Naive thymus-derived CD4-positive, alpha-beta T cell (primary cell): ENCODE results near the gene OCIAD2. TPM values are rescaled to one million over a fixed set of nuclear protein-coding genes. Genes with fewer than 3 reads are reported as not detected.

ENCODE experiments used
- ATAC-seq: fragments of 150-1000 bp; cut with Tn5 transposase; 2 replicates; pipeline ENCODE4 v1.10.0; 2021; ENCODE audit warnings: mild to moderate bottlenecking, moderate library complexity
- CTCF ChIA-PET: fragments of 350-600 bp; sonication (Branson Sonifier 250); formaldehyde crosslinking; loops from one replicate; lab custom pipeline; 2021; ENCODE audit warnings: antibody characterized with exemption; lab: Charles Lee
- POLR2A ChIA-PET: fragments of 350-600 bp; sonication (Branson Sonifier 250); formaldehyde crosslinking; loops from one replicate; lab custom pipeline; 2021; ENCODE audit warnings: antibody characterized with exemption, inconsistent platforms; lab: Charles Lee
- DNase-seq, 9 donors: peaks; one replicate each; pipeline versions ENCODE4 v3.0.0 to v3.0.0-alpha.2; 2020 to 2022; ENCODE audit warnings: mixed read lengths in 1 of 9
- H3K27ac ChIP-seq: one replicate; pipeline ENCODE4 v1.7.0; 2013; ENCODE audit warnings: mild to moderate bottlenecking, low read depth, low read length, moderate library complexity
- H3K27me3 ChIP-seq, 2 donors: one replicate each; pipeline ENCODE4 v1.7.0; 2013; ENCODE audit warnings: low read length in 2 of 2, mild to moderate bottlenecking in 2 of 2, moderate library complexity in 2 of 2; ENCODE audit not compliant: control insufficient read depth in 2 of 2, insufficient read depth in 2 of 2
- H3K36me3 ChIP-seq, 3 experiments: 1 replicate in 2 of 3; 2 replicates in 1 of 3; pipeline ENCODE4 v1.7.0; 2013; ENCODE audit warnings: low read length in 3 of 3, mild to moderate bottlenecking in 3 of 3, moderate library complexity in 1 of 3; ENCODE audit not compliant: insufficient read depth in 3 of 3, control insufficient read depth in 2 of 3
- H3K4me1 ChIP-seq, 2 donors: one replicate each; pipeline ENCODE4 v1.7.0; 2013; ENCODE audit warnings: low read length in 2 of 2, mild to moderate bottlenecking in 2 of 2, moderate library complexity in 1 of 2; ENCODE audit not compliant: control insufficient read depth in 2 of 2, insufficient read depth in 2 of 2
- H3K4me3 ChIP-seq: 2 replicates; pipeline ENCODE4 v1.7.0; 2013; ENCODE audit warnings: mild to moderate bottlenecking, low read length
- H3K9me3 ChIP-seq, 3 experiments: 1 replicate in 2 of 3; 2 replicates in 1 of 3; pipeline ENCODE4 v1.7.0; 2013; ENCODE audit warnings: low read length in 3 of 3; ENCODE audit not compliant: control insufficient read depth in 2 of 3
- H3K27ac Mint-ChIP-seq, 9 donors: one replicate each; pipeline ENCODE4 v1.8.0; 2020 to 2022; ENCODE audit warnings: mixed read lengths in 9 of 9, mild to moderate bottlenecking in 8 of 9, moderate library complexity in 5 of 9, inconsistent platforms in 2 of 9
- H3K27me3 Mint-ChIP-seq, 5 donors: one replicate each; pipeline ENCODE4 v1.8.0; 2021 to 2022; ENCODE audit warnings: mixed read lengths in 5 of 5, mild to moderate bottlenecking in 1 of 5
- H3K36me3 Mint-ChIP-seq, 5 donors: one replicate each; pipeline ENCODE4 v1.8.0; 2020 to 2022; ENCODE audit warnings: mixed read lengths in 5 of 5, mild to moderate bottlenecking in 3 of 5, inconsistent platforms in 1 of 5
- H3K4me1 Mint-ChIP-seq, 7 donors: one replicate each; pipeline ENCODE4 v1.8.0; 2020 to 2022; ENCODE audit warnings: mixed read lengths in 7 of 7, mild to moderate bottlenecking in 3 of 7, inconsistent platforms in 1 of 7
- H3K4me3 Mint-ChIP-seq, 10 donors: one replicate each; pipeline ENCODE4 v1.8.0; 2020 to 2022; ENCODE audit warnings: mild to moderate bottlenecking in 10 of 10, mixed read lengths in 10 of 10, moderate library complexity in 6 of 10, inconsistent platforms in 2 of 10
- H3K9me3 Mint-ChIP-seq, 11 donors: one replicate each; pipeline ENCODE4 v1.8.0; 2020 to 2022; ENCODE audit warnings: mixed read lengths in 11 of 11, mild to moderate bottlenecking in 4 of 11, inconsistent platforms in 1 of 11, moderate library complexity in 1 of 11
- intact Hi-C, 2 donors: fragments of 100-400 bp; cut with micrococcal nuclease; formaldehyde crosslinking; loops; one replicate each; pipeline ENCODE4 v1.15.1; 2023
- polyA plus RNA-seq, 2 donors: library from polyadenylated mRNA; unstranded; fragments of 300-500 nt; fragmentation: Illumina TruSeq; gene quantifications; one replicate each; pipeline ENCODE4 v1.2.3, GENCODE V29; 2021
- total RNA-seq, 6 experiments: library from RNA in 5 of 6; stranded (reverse) in 5 of 6; gene quantifications; 1 replicate in 5 of 6; 2 replicates in 1 of 6; pipeline ENCODE4 v1.2.3 and lab custom pipeline; 2021 to 2026

Gene OCIAD2
- total RNA-seq = 100 to 1,000 TPM in 2 of 5 experiments, 10 to 100 TPM in 3; 42.0 to 142 (median 97.5) TPM
- 100 to 1,000 TPM; 299 to 398 TPM for polyA plus RNA-seq
- total RNA-seq (lab: John Stamatoyannopoulos, UW) = 26.7 reads per million, percentile 57 among the genes with 10 or more reads in this experiment

GRCh38 chr4:48906206-48907173 is at the start of gene OCIAD2:
Gene OCIAD2, minus strand, starts transcription at chr4:48906774. Its CDS starts 2,225 bp downstream, at chr4:48904549.
- H3K27ac Mint-ChIP-seq = peak within 1 kb of the TSS; percentile 89 to 99 (median 96)
- Histone ChIP-seq H3K27ac (peak within 1 kb of the TSS; percentile 82), H3K4me1 (peaks cover 18 to 33% of the 10 kb centered on the region in 2 donors), H3K36me3 (peaks cover 10 to 22% (median 16%) of the 10 kb centered on the region in 3 experiments), H3K4me3 (peak within 1 kb of the TSS; percentile 80), H3K9me3 (no peaks in the 10 kb centered on the region), H3K27me3 (no peaks in the 10 kb centered on the region)
- POLR2A ChIA-PET = interaction anchor here (0.5 to 2.0 kb wide), 12 partner anchors 9 to 564 kb away, joined by 3 to 9 read pairs (median 3); partner anchors contain the start of genes FRYL and OCIAD1
- peaks cover 32 to 63% (median 52%) of the 10 kb centered on the region in 7 donors for H3K4me1 Mint-ChIP-seq
- CTCF ChIA-PET = interaction anchor here (0.8 to 2.0 kb wide), 7 partner anchors 15 to 328 kb away, joined by 3 to 14 read pairs (median 3); no protein-coding TSS in a partner anchor
- no peaks in the 10 kb centered on the region for H3K27me3 Mint-ChIP-seq
- H3K4me3 Mint-ChIP-seq = peak within 1 kb of the TSS; percentile 93 to 99 (median 97)
- peaks cover 3 to 25% (median 12%) of the 10 kb centered on the region in 5 donors for H3K36me3 Mint-ChIP-seq
- intact Hi-C loops = loop anchor here (1.0 to 10.0 kb wide), 12 partner anchors 36 to 1422 kb away; partner anchors contain the start of genes FRYL (in 2 of the 2), NFXL1 (in 2 of the 2), OCIAD1 (in 2 of the 2) and SLAIN2 (in 2 of the 2)
- ATAC-seq (peak; percentile 97), DNase-seq (peak; percentile 59 to 88 (median 86))
- peaks cover 0 to 4% (median 0%) of the 10 kb centered on the region in 11 donors for H3K9me3 Mint-ChIP-seq

- DNase-seq (no peak), ATAC-seq (no peak)
- Mint-ChIP-seq H3K27me3 (peaks cover 0 to 12% (median 0%) of the 10 kb centered on the region in 5 donors), H3K4me1 (peaks cover 0 to 12% (median 4%) of the 10 kb centered on the region in 7 donors), H3K9me3 (peaks cover 0 to 4% (median 0%) of the 10 kb centered on the region in 11 donors), H3K4me3 (no peak overlapping the region), H3K27ac (peak overlapping the region in 1 of 9 donors; percentile 41), H3K36me3 (no peaks in the 10 kb centered on the region)
- intact Hi-C loops = no loop called here
- ChIA-PET CTCF (no interaction called here), POLR2A (no interaction called here)
- no peaks in the 10 kb centered on the region for H3K9me3 ChIP-seq
- no peak overlapping the region for H3K4me3 ChIP-seq
- H3K27me3 ChIP-seq = no peaks in the 10 kb centered on the region
- no peak overlapping the region for H3K27ac ChIP-seq
- H3K4me1 ChIP-seq = no peaks in the 10 kb centered on the region
- no peaks in the 10 kb centered on the region for H3K36me3 ChIP-seq
Measured at GRCh38 chr4:48954314-48954713, 47.7 kb upstream of the OCIAD2 start.

GRCh38 chr4:48949518-48950219 is 43.1 kb upstream of the OCIAD2 start:
- Histone ChIP-seq H3K27ac (no peak overlapping the region), H3K4me1 (peaks cover 0 to 7% of the 10 kb centered on the region in 2 donors), H3K36me3 (no peaks in the 10 kb centered on the region), H3K4me3 (no peak overlapping the region), H3K9me3 (no peaks in the 10 kb centered on the region), H3K27me3 (no peaks in the 10 kb centered on the region)
- DNase-seq (no peak), ATAC-seq (no peak)
- H3K27me3 Mint-ChIP-seq = no peaks in the 10 kb centered on the region
- H3K4me1 Mint-ChIP-seq = peaks cover 0 to 33% (median 19%) of the 10 kb centered on the region in 7 donors
- H3K9me3 Mint-ChIP-seq = peaks cover 0 to 4% (median 0%) of the 10 kb centered on the region in 11 donors
- intact Hi-C loops = no loop called here
- CTCF ChIA-PET = interaction anchor here (0.9 kb wide), 1 partner anchor 43 kb away, joined by 3 read pairs; the partner anchor contains the start of gene OCIAD2
- no peaks in the 10 kb centered on the region for H3K36me3 Mint-ChIP-seq
- no peak overlapping the region for H3K4me3 Mint-ChIP-seq
- H3K27ac Mint-ChIP-seq = peak overlapping the region in 1 of 9 donors; percentile 3
- POLR2A ChIA-PET = no interaction called here

GRCh38 chr4:48949086-48949485 is 42.5 kb upstream of the OCIAD2 start:
- Histone ChIP-seq H3K9me3 (no peaks in the 10 kb centered on the region), H3K36me3 (no peaks in the 10 kb centered on the region), H3K27me3 (no peaks in the 10 kb centered on the region), H3K4me3 (no peak overlapping the region), H3K27ac (no peak overlapping the region), H3K4me1 (peaks cover 0 to 12% of the 10 kb centered on the region in 2 donors)
- Mint-ChIP-seq H3K4me1 (peaks cover 5 to 39% (median 24%) of the 10 kb centered on the region in 7 donors), H3K4me3 (no peak overlapping the region), H3K27me3 (no peaks in the 10 kb centered on the region), H3K36me3 (no peaks in the 10 kb centered on the region), H3K27ac (peak overlapping the region in 1 of 9 donors; percentile 71), H3K9me3 (peaks cover 0 to 4% (median 0%) of the 10 kb centered on the region in 11 donors)
- intact Hi-C loops = no loop called here
- no peak for ATAC-seq
- ChIA-PET POLR2A (no interaction called here), CTCF (interaction anchor here (0.9 kb wide), 1 partner anchor 43 kb away, joined by 3 read pairs; the partner anchor contains the start of gene OCIAD2)
- DNase-seq = no peak

- intact Hi-C loops = no loop called here
- Histone ChIP-seq H3K4me3 (no peak overlapping the region), H3K27me3 (no peaks in the 10 kb centered on the region), H3K9me3 (no peaks in the 10 kb centered on the region), H3K36me3 (no peaks in the 10 kb centered on the region), H3K4me1 (peaks cover 0 to 18% of the 10 kb centered on the region in 2 donors), H3K27ac (no peak overlapping the region)
- Mint-ChIP-seq H3K36me3 (no peaks in the 10 kb centered on the region), H3K4me1 (peaks cover 6 to 50% (median 34%) of the 10 kb centered on the region in 7 donors), H3K9me3 (peaks cover 0 to 4% (median 0%) of the 10 kb centered on the region in 11 donors), H3K4me3 (no peak overlapping the region), H3K27ac (no peak overlapping the region), H3K27me3 (peaks cover 0 to 8% (median 0%) of the 10 kb centered on the region in 5 donors)
- ChIA-PET POLR2A (no interaction called here), CTCF (no interaction called here)
- ATAC-seq (no peak), DNase-seq (no peak)
Measured at GRCh38 chr4:48947731-48948130, 41.2 kb upstream of the OCIAD2 start.

GRCh38 chr4:48945981-48946380 is 39.4 kb upstream of the OCIAD2 start:
- peaks cover 6 to 57% (median 40%) of the 10 kb centered on the region in 7 donors for H3K4me1 Mint-ChIP-seq
- no peak overlapping the region for H3K4me3 ChIP-seq
- H3K36me3 Mint-ChIP-seq = no peaks in the 10 kb centered on the region
- peaks cover 0 to 15% (median 0%) of the 10 kb centered on the region in 5 donors for H3K27me3 Mint-ChIP-seq
- ATAC-seq = no peak
- H3K27ac Mint-ChIP-seq = no peak overlapping the region
- ChIA-PET CTCF (no interaction called here), POLR2A (no interaction called here)
- H3K9me3 ChIP-seq = no peaks in the 10 kb centered on the region
- H3K36me3 ChIP-seq = no peaks in the 10 kb centered on the region
- peak overlapping the region in 1 of 10 donors; percentile 27 for H3K4me3 Mint-ChIP-seq
- no peaks in the 10 kb centered on the region for H3K27me3 ChIP-seq
- H3K9me3 Mint-ChIP-seq = peaks cover 0 to 2% (median 0%) of the 10 kb centered on the region in 11 donors
- H3K27ac ChIP-seq = no peak overlapping the region
- intact Hi-C loops = loop anchor here in 1 of 2 donors (1.0 kb wide), 1 partner anchor 166 kb away; the partner anchor contains the start of gene FRYL
- DNase-seq = no peak
- H3K4me1 ChIP-seq = peaks cover 0 to 18% of the 10 kb centered on the region in 2 donors
